H1 (cell line): ENCODE results near the gene TACC2. TPM values are rescaled to one million over a fixed set of nuclear protein-coding genes. Genes with fewer than 3 reads are reported as not detected.

ENCODE experiments used
- CTCF ChIA-PET: fragments of 300-600 bp; sonication (Branson Sonifier 250); formaldehyde crosslinking; loops from one replicate; lab custom pipeline; 2021; ENCODE audit not compliant: partially characterized antibody; lab: Charles Lee
- POLR2A ChIA-PET: fragments of 300-600 bp; sonication (Branson Sonifier 250); formaldehyde crosslinking; loops from one replicate; lab custom pipeline; 2021; ENCODE audit warnings: inconsistent platforms; ENCODE audit not compliant: partially characterized antibody; lab: Charles Lee
- DNase-seq, 2 experiments: peaks; one replicate each; pipeline versions ENCODE4 v3.0.0 to v3.0.0-alpha.2; 2010 to 2022; ENCODE audit warnings: low spot score in 2 of 2, low read depth in 1 of 2, mixed read lengths in 1 of 2
- FAIRE-seq: peaks from 2 replicates; lab custom pipeline; 2011; peaks lifted over from hg19 to GRCh38; lab: Jason Lieb, UNC
- H2AFZ ChIP-seq: 2 replicates; pipeline ENCODE4 v1.8.1; 2012; ENCODE audit warnings: low read length, inconsistent platforms
- H2AK5ac ChIP-seq: 2 replicates; pipeline ENCODE4 v1.6.1; 2013; ENCODE audit warnings: low read depth, low read length
- H2BK120ac ChIP-seq: replicated peaks from 2 replicates; pipeline ENCODE3; 2013; ENCODE audit warnings: low read depth, low read length, inconsistent platforms
- H2BK12ac ChIP-seq: 2 replicates; pipeline ENCODE4 v1.6.1; 2013; ENCODE audit warnings: low read depth, low read length
- H2BK15ac ChIP-seq: 2 replicates; pipeline ENCODE4 v1.6.1; 2013; ENCODE audit warnings: low read length
- H2BK20ac ChIP-seq: 2 replicates; pipeline ENCODE4 v1.6.1; 2013; ENCODE audit warnings: low read length
- H2BK5ac ChIP-seq: 2 replicates; pipeline ENCODE4 v1.6.1; 2013; ENCODE audit warnings: low read depth, low read length
- H3K14ac ChIP-seq: 2 replicates; pipeline ENCODE4 v1.6.1; 2013; ENCODE audit warnings: inconsistent platforms; ENCODE audit not compliant: insufficient read length
- H3K18ac ChIP-seq: 2 replicates; pipeline ENCODE4 v1.6.1; 2013; ENCODE audit warnings: low read length; ENCODE audit errors: extremely low read depth
- H3K23ac ChIP-seq: 2 replicates; pipeline ENCODE4 v1.6.1; 2013; ENCODE audit warnings: inconsistent platforms; ENCODE audit not compliant: insufficient read length
- H3K23me2 ChIP-seq: 2 replicates; pipeline ENCODE4 v1.6.1; 2013; ENCODE audit warnings: low read depth, low read length
- H3K27ac ChIP-seq: 2 replicates; pipeline ENCODE4 v1.6.1; 2011; ENCODE audit warnings: low read depth, low read length, inconsistent platforms
- H3K27me3 ChIP-seq, 4 experiments: replicated peaks in 1 of 4; 1 replicate in 1 of 4; 2 replicates in 3 of 4; pipeline versions ENCODE4 v1.6.1 to v1.8.1; 2011 to 2013; ENCODE audit warnings: low read length in 3 of 4, mild to moderate bottlenecking in 3 of 4, inconsistent platforms in 2 of 4, mixed read lengths in 2 of 4, moderate library complexity in 1 of 4; ENCODE audit not compliant: control insufficient read depth in 3 of 4, insufficient read depth in 3 of 4; ENCODE audit errors: extremely low read depth in 1 of 4
- H3K36me3 ChIP-seq, 4 experiments: 2 replicates each; pipeline versions ENCODE4 v1.6.1 to v1.8.1; 2011 to 2013; ENCODE audit warnings: mild to moderate bottlenecking in 4 of 4, low read length in 3 of 4, moderate library complexity in 2 of 4, control low read depth in 1 of 4, inconsistent platforms in 1 of 4; ENCODE audit not compliant: insufficient read depth in 4 of 4, control insufficient read depth in 2 of 4
- H3K4ac ChIP-seq: replicated peaks from 2 replicates; pipeline ENCODE3; 2013; ENCODE audit warnings: low read length, low read depth, mixed read lengths, inconsistent platforms; ENCODE audit not compliant: insufficient read length
- H3K4me1 ChIP-seq, 4 experiments: replicated peaks in 1 of 4; 1 replicate in 1 of 4; 2 replicates in 3 of 4; pipeline versions ENCODE4 v1.6.1 to v1.8.1; 2011 to 2013; ENCODE audit warnings: low read length in 3 of 4, inconsistent platforms in 2 of 4, mixed read lengths in 1 of 4; ENCODE audit not compliant: insufficient read depth in 4 of 4, control insufficient read depth in 3 of 4
- H3K4me2 ChIP-seq, 2 experiments: 2 replicates each; pipeline versions ENCODE4 v1.6.1 to v1.8.1; 2011 to 2013; ENCODE audit warnings: low read depth in 2 of 2, low read length in 2 of 2, control low read depth in 1 of 2, inconsistent platforms in 1 of 2, mild to moderate bottlenecking in 1 of 2; ENCODE audit not compliant: insufficient read depth in 1 of 2
- H3K4me3 ChIP-seq, 4 experiments: fragments of 200-600, 300-600 bp in 1 of 4; sonication (generic), shearing (Covaris generic), sonication (Bioruptor Twin) in 1 of 4; 2 replicates each; pipeline versions ENCODE4 v1.5.1 to v1.8.1; 2011 to 2016; ENCODE audit warnings: low read length in 4 of 4, low read depth in 3 of 4, control low read depth in 2 of 4, inconsistent platforms in 2 of 4, mild to moderate bottlenecking in 2 of 4, mixed read lengths in 1 of 4, moderate library complexity in 1 of 4; ENCODE audit not compliant: insufficient read depth in 2 of 4; ENCODE audit errors: extremely low read depth in 1 of 4
- H3K56ac ChIP-seq: replicated peaks from 2 replicates; pipeline ENCODE3; 2013; ENCODE audit warnings: low read depth, mild to moderate bottlenecking, mixed read lengths, low read length, inconsistent platforms; ENCODE audit not compliant: insufficient read length
- H3K79me1 ChIP-seq: 2 replicates; pipeline ENCODE4 v1.6.1; 2013; ENCODE audit warnings: low read depth, low read length, control low read depth
- H3K79me2 ChIP-seq, 2 experiments: 2 replicates each; pipeline versions ENCODE4 v1.6.1 to v1.8.1; 2012 to 2013; ENCODE audit warnings: low read length in 2 of 2, mild to moderate bottlenecking in 2 of 2, inconsistent platforms in 1 of 2; ENCODE audit not compliant: insufficient read depth in 2 of 2, control insufficient read depth in 1 of 2
- H3K9ac ChIP-seq, 4 experiments: replicated peaks in 1 of 4; 1 replicate in 1 of 4; 2 replicates in 3 of 4; pipeline versions ENCODE4 v1.6.1 to v1.8.1; 2011 to 2013; ENCODE audit warnings: low read depth in 3 of 4, low read length in 3 of 4, control low read depth in 2 of 4, mild to moderate bottlenecking in 2 of 4, moderate library complexity in 2 of 4, inconsistent platforms in 1 of 4; ENCODE audit errors: extremely low read depth in 1 of 4
- H3K9me3 ChIP-seq, 2 experiments: 2 replicates each; pipeline versions ENCODE4 v1.6.1 to v1.8.1; 2012 to 2013; ENCODE audit warnings: mild to moderate bottlenecking in 2 of 2, moderate library complexity in 2 of 2, control low read depth in 1 of 2, inconsistent platforms in 1 of 2, low read depth in 1 of 2, low read length in 1 of 2, mixed read lengths in 1 of 2; ENCODE audit not compliant: insufficient read depth in 2 of 2
- H4K20me1 ChIP-seq, 2 experiments: replicated peaks in 1 of 2; 2 replicates each; pipeline versions ENCODE3 to v1.8.1; 2011 to 2013; ENCODE audit warnings: inconsistent platforms in 2 of 2, low read length in 2 of 2, mild to moderate bottlenecking in 1 of 2; ENCODE audit not compliant: insufficient read depth in 2 of 2, control insufficient read depth in 1 of 2
- H4K5ac ChIP-seq: 2 replicates; pipeline ENCODE4 v1.6.1; 2013; ENCODE audit warnings: low read length, low read depth, mixed read lengths, inconsistent platforms; ENCODE audit not compliant: insufficient read length
- H4K8ac ChIP-seq: 2 replicates; pipeline ENCODE4 v1.8.0; 2013; ENCODE audit warnings: mild to moderate bottlenecking, moderate library complexity, low read length, inconsistent platforms; ENCODE audit not compliant: insufficient read depth; ENCODE audit errors: extremely low read depth
- H4K91ac ChIP-seq: replicated peaks from 2 replicates; pipeline ENCODE3; 2013; ENCODE audit warnings: low read length, mixed read lengths, inconsistent platforms; ENCODE audit not compliant: insufficient read length
- BRCA1 ChIP-seq: IDR thresholded peaks from 2 replicates; pipeline ENCODE4 v1.6.1; 2012; ENCODE audit warnings: low read depth, low read length, improper control_type of control experiment
- KDM1A ChIP-seq: fragments of 200-600, 300-600 bp; sonication (generic); IDR thresholded peaks from 2 replicates; pipeline ENCODE4 v1.7.1; 2016; ENCODE audit warnings: mild to moderate bottlenecking, low read length, borderline replicate concordance
- SP1 ChIP-seq: IDR thresholded peaks from 2 replicates; pipeline ENCODE4 v1.6.1; 2011; ENCODE audit warnings: low read depth, low read length
- WGBS, 2 experiments: shearing (Covaris generic) in 1 of 2; methylation state at CpG; one replicate each; pipeline versions ENCODE4 v1.1.6 to v1.1.7; 2013 to 2015; ENCODE audit warnings: low lambda C conversion rate in 2 of 2, mixed read lengths in 2 of 2, inconsistent platforms in 1 of 2, low coverage in 1 of 2, missing lambda C conversion rate in 1 of 2; ENCODE audit not compliant: insufficient replicate concordance in 2 of 2, insufficient coverage in 1 of 2, insufficient read length in 1 of 2; ENCODE audit errors: extremely low coverage in 1 of 2, missing lambda C conversion rate in 1 of 2; 5-methylcytosine and 5-hydroxymethylcytosine counted together
- polyA plus RNA-seq, 7 experiments: library from polyadenylated mRNA; depleted of rRNA in 3 of 7; stranded (reverse) in 5 of 7; unstranded in 2 of 7; fragments of >200 nt in 5 of 7; fragments of 200-250 nt in 2 of 7; gene quantifications; 1 replicate in 5 of 7; 2 replicates in 1 of 7; 4 replicates in 1 of 7; pipeline versions ENCODE4 v1.2.1 to v1.2.3, GENCODE V29; 2011 to 2013; ENCODE audit warnings: missing spikeins in 2 of 7, mixed read lengths in 2 of 7
- total RNA-seq: library from RNA; stranded (reverse); fragmentation: NEBNext Ultra II Directional; extraction: Animal tissue kit (Norgen Biotek cat#: 25700); gene quantifications from 2 replicates; pipeline ENCODE4 v1.2.1, GENCODE V29; 2021

TACC2 gene
- total and polyA plus RNA-seq, 2 of the 8 experiments (the other 6 are each of a cell fraction or from before 2014, with no cell fraction given), result 21.2 to 46.6 TPM

DNA sequence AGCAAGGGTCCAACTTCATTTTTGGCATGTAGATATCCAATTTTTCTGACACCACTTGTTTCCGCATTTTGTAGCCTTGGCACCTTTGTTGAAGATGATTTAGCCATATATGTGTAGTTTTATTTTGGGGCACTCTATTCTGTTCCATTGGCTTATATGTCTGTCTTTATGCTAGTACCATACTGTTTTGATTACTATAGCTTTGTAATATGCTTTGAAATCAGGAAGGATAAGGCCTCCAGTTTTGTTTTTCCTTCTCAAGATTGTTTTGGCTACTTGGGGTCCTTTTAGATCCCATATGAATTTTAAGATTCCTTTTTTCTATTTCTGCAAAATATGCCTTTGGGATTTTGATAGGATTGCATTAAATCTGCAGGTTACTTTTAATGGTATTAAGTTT is 272.6 kb downstream of the TACC2 start:
- Histone ChIP-seq H3K4me2 (no peak overlapping the region), H3K23me2 (no peaks in the 10 kb centered on the region), H3K4ac (no peak overlapping the region), H2AFZ (no peak overlapping the region), H3K27ac (no peak overlapping the region), H4K20me1 (peaks cover 0 to under 1% of the 10 kb centered on the region in 2 experiments), H4K5ac (no peak overlapping the region), H3K79me1 (no peaks in the 10 kb centered on the region), H3K27me3 (no peaks in the 10 kb centered on the region), H3K23ac (no peak overlapping the region), H2BK15ac (no peak overlapping the region), H3K4me1 (peaks cover 0 to 10% (median 6%) of the 10 kb centered on the region in 4 experiments; a peak in 5 of 7 replicates), H4K91ac (no peak overlapping the region), H3K79me2 (no peaks in the 10 kb centered on the region), H3K14ac (no peak overlapping the region), H2BK20ac (no peak overlapping the region), H3K4me3 (no peak overlapping the region), H3K18ac (no peak overlapping the region), H2BK12ac (no peak overlapping the region), H3K9me3 (peaks cover 0 to 3% of the 10 kb centered on the region in 2 experiments; a peak in 3 of 4 replicates), H2AK5ac (no peak overlapping the region), H3K9ac (no peak overlapping the region), H4K8ac (no peak overlapping the region), H3K36me3 (0 out of 8 replicates have a peak, but pooled peaks cover 0 to 3% (median 0%) of the 10 kb centered on the region in 4 experiments), H3K56ac (no peak overlapping the region), H2BK120ac (no peak overlapping the region), H2BK5ac (no peak overlapping the region)
- TF ChIP-seq BRCA1 (no peak), KDM1A (peak; percentile 63), SP1 (no peak)
- no peak for DNase-seq
- 72% methylated on average over 1 of the region's 1 CpG; no CpG with 5 or more reads in 1 of the 2 experiments for WGBS, 2 experiments
- FAIRE-seq, result no peak
- CTCF ChIA-PET, result interaction anchor here (0.7 kb wide), 1 partner anchor 15 kb away, joined by 3 read pairs; no protein-coding TSS in a partner anchor
- POLR2A ChIA-PET, result no interaction called here
